HepG2 (cell line): ENCODE data around the gene CEMP1. TPM values are rescaled to one million over a fixed set of nuclear protein-coding genes. Genes with fewer than 3 reads are reported as not detected.

Experiments
- DR1 ChIP-seq: sonication (generic); formaldehyde crosslinking; IDR thresholded peaks from 2 replicates; pipeline ENCODE4 v1.8.0; 2021; ENCODE audit warnings: mild to moderate bottlenecking, missing genetic modification reagents, inconsistent platforms
- NFYB ChIP-seq: sonication (generic); formaldehyde crosslinking; IDR thresholded peaks from 2 replicates; pipeline ENCODE4 v1.4.0; 2020; ENCODE audit warnings: missing genetic modification reagents
- SIN3A ChIP-seq: IDR thresholded peaks from 2 replicates; pipeline ENCODE4 v1.6.1; 2011; ENCODE audit warnings: low read depth, mild to moderate bottlenecking, control low read depth, low read length, borderline replicate concordance
- SMAD9 ChIP-seq: sonication (generic); formaldehyde crosslinking; IDR thresholded peaks from 2 replicates; pipeline ENCODE4 v1.5.1; 2020; ENCODE audit warnings: mild to moderate bottlenecking, missing genetic modification reagents
- SRY ChIP-seq: sonication (generic); formaldehyde crosslinking; IDR thresholded peaks from 2 replicates; pipeline ENCODE4 v1.8.0; 2022; ENCODE audit warnings: mild to moderate bottlenecking, missing genetic modification reagents
- TFAP4 ChIP-seq: sonication (generic); IDR thresholded peaks from 2 replicates; pipeline ENCODE4 v1.6.1; 2016; ENCODE audit warnings: low read depth, borderline replicate concordance
- TFDP1 ChIP-seq: IDR thresholded peaks from 2 replicates; pipeline ENCODE4 v1.6.1; 2016; ENCODE audit warnings: missing compliant biosample characterization, missing genetic modification reagents, borderline replicate concordance
- TP53 ChIP-seq: sonication (generic); formaldehyde crosslinking; conservative IDR thresholded peaks from 2 replicates; pipeline ENCODE4 v1.4.0; 2020; ENCODE audit warnings: missing genetic modification reagents
- ZBTB38 ChIP-seq: sonication (generic); formaldehyde crosslinking; IDR thresholded peaks from 2 replicates; pipeline ENCODE4 v1.5.1; 2020; ENCODE audit warnings: mild to moderate bottlenecking, missing genetic modification reagents
- ZBTB43 ChIP-seq: sonication (generic); formaldehyde crosslinking; conservative IDR thresholded peaks from 2 replicates; pipeline ENCODE4 v1.4.0; 2020; ENCODE audit warnings: missing genetic modification reagents
- ZBTB7B ChIP-seq: sonication (generic); formaldehyde crosslinking; IDR thresholded peaks from 2 replicates; pipeline ENCODE4 v1.4.0; 2020; ENCODE audit warnings: missing genetic modification reagents
- ZFP82 ChIP-seq: sonication (generic); formaldehyde crosslinking; IDR thresholded peaks from 2 replicates; pipeline ENCODE4 v1.5.1; 2020; ENCODE audit warnings: mild to moderate bottlenecking, missing genetic modification reagents, borderline replicate concordance
- ZMYM4 ChIP-seq: sonication (generic); formaldehyde crosslinking; IDR thresholded peaks from 2 replicates; pipeline ENCODE4 v1.8.1; 2023; ENCODE audit warnings: mild to moderate bottlenecking, missing genetic modification reagents
- ZNF275 ChIP-seq: sonication (generic); formaldehyde crosslinking; IDR thresholded peaks from 2 replicates; pipeline ENCODE4 v1.8.0; 2022; ENCODE audit warnings: missing genetic modification reagents, mild to moderate bottlenecking, inconsistent platforms, borderline replicate concordance
- ZNF468 ChIP-seq: sonication (generic); formaldehyde crosslinking; IDR thresholded peaks from 2 replicates; pipeline ENCODE4 v1.8.0; 2022; ENCODE audit warnings: mild to moderate bottlenecking, moderate library complexity, missing genetic modification reagents
- ZNF496 ChIP-seq: sonication (generic); formaldehyde crosslinking; IDR thresholded peaks from 2 replicates; pipeline ENCODE4 v1.8.1; 2023; ENCODE audit warnings: mild to moderate bottlenecking, moderate library complexity, missing genetic modification reagents; ENCODE audit not compliant: insufficient replicate concordance
- ZNF530 ChIP-seq: sonication (generic); formaldehyde crosslinking; IDR thresholded peaks from 2 replicates; pipeline ENCODE4 v1.5.0; 2020; ENCODE audit warnings: low read depth, mild to moderate bottlenecking, missing genetic modification reagents
- ZNF687 ChIP-seq: sonication (generic); formaldehyde crosslinking; IDR thresholded peaks from 2 replicates; pipeline ENCODE4 v1.5.1; 2020; ENCODE audit warnings: mild to moderate bottlenecking, missing genetic modification reagents, moderate library complexity
- ZNF720 ChIP-seq: sonication (generic); formaldehyde crosslinking; IDR thresholded peaks from 2 replicates; pipeline ENCODE4 v1.4.0; 2020; ENCODE audit warnings: missing genetic modification reagents
- ZNF746 ChIP-seq: sonication (generic); formaldehyde crosslinking; IDR thresholded peaks from 2 replicates; pipeline ENCODE4 v1.8.0; 2022; ENCODE audit warnings: mild to moderate bottlenecking, missing genetic modification reagents
- ZNF772 ChIP-seq: sonication (generic); formaldehyde crosslinking; IDR thresholded peaks from 2 replicates; pipeline ENCODE4 v1.5.0; 2020; ENCODE audit warnings: mild to moderate bottlenecking, missing genetic modification reagents
- polyA plus RNA-seq, 8 experiments: library from polyadenylated mRNA; depleted of rRNA in 3 of 8; stranded (reverse) in 7 of 8; unstranded in 1 of 8; fragments of >200 nt; fragmentation: Illumina TruSeq in 4 of 8; extraction: Trizol in 4 of 8; gene quantifications; 2 replicates each; pipeline versions ENCODE4 v1.2.1 to v1.2.3, GENCODE V29; 2011 to 2016; ENCODE audit warnings: low read depth in 4 of 8, missing spikeins in 1 of 8, mixed read lengths in 1 of 8; ENCODE audit not compliant: insufficient read depth in 1 of 8
- total RNA-seq, 5 experiments: library from RNA; depleted of rRNA; stranded (reverse); fragments of >200 nt; fragmentation: Illumina TruSeq; extraction: Trizol; gene quantifications; 2 replicates each; pipeline ENCODE4 v1.2.3, GENCODE V29; 2016; ENCODE audit warnings: low read depth in 1 of 5

CEMP1 gene
- total and polyA plus RNA-seq, 2 of the 13 experiments (the other 11 are each of a cell fraction or from before 2014, with no cell fraction given), result not detected

GRCh38 chr16:2531696-2532493 lies 687 bp upstream of the CEMP1 start (continued):
- TF ChIP-seq ZNF687 (CRISPR knock-in tag) (peak; percentile 92), ZBTB7B (CRISPR knock-in tag) (no peak; the same call in 1 of the 2 replicates), TP53 (no peak), ZNF468 (CRISPR knock-in tag) (no peak), SRY (no peak; the same call in 1 of the 2 replicates), ZNF496 (CRISPR knock-in tag) (no peak), ZFP82 (CRISPR knock-in tag) (no peak; the same call in 1 of the 2 replicates), TFDP1 (CRISPR knock-in tag) (peak; percentile 93), ZNF275 (CRISPR knock-in tag) (peak; percentile 89; the same call in 1 of the 2 replicates), ZNF720 (CRISPR knock-in tag) (no peak), DR1 (CRISPR knock-in tag) (peak; percentile 51; the same call in 1 of the 2 replicates), TFAP4 (no peak; the same call in 1 of the 2 replicates), SMAD9 (CRISPR knock-in tag) (no peak), NFYB (CRISPR knock-in tag) (peak; percentile 78), ZBTB38 (CRISPR knock-in tag) (peak; percentile 91), ZNF772 (CRISPR knock-in tag) (peak; percentile 92), ZNF746 (CRISPR knock-in tag) (no peak), ZBTB43 (CRISPR knock-in tag) (0 out of 2 replicates have a peak, but pooled peaks have one; percentile 22), SIN3A (peak; percentile 65; the same call in 1 of the 2 replicates), ZMYM4 (CRISPR knock-in tag) (peak; percentile 55; the same call in 1 of the 2 replicates), ZNF530 (CRISPR knock-in tag) (no peak)
